Prostate gland (tissue), 2 donors: ENCODE measurements around the gene PLVAP. TPM values are rescaled to one million over a fixed set of nuclear protein-coding genes. Genes with fewer than 3 reads are reported as not detected.

ENCODE experiments used
- DNase-seq: peaks from one replicate; pipeline ENCODE4 v3.0.0-alpha.2; 2019; ENCODE audit warnings: low spot score
- H3K27ac ChIP-seq, 2 donors: fragments of 200-600 bp; sonication (generic); 2 replicates each; pipeline ENCODE4 v1.5.1; 2017 to 2019
- H3K27me3 ChIP-seq: fragments of 200-600 bp; sonication (generic); replicated peaks from 2 replicates; pipeline ENCODE4 v1.5.1; 2019; ENCODE audit not compliant: insufficient read depth
- H3K36me3 ChIP-seq, 2 donors: fragments of 200-600 bp; sonication (generic); 1 replicate in 1 of 2; 2 replicates in 1 of 2; pipeline versions ENCODE4 v1.5.1 to v1.8.1; 2017 to 2019
- H3K4me1 ChIP-seq: fragments of 200-600 bp; sonication (generic); replicated peaks from 2 replicates; pipeline ENCODE4 v1.5.1; 2019
- H3K4me3 ChIP-seq, 2 donors: fragments of 200-600 bp; sonication (generic); 2 replicates each; pipeline ENCODE4 v1.5.1; 2017 to 2019
- H3K9me3 ChIP-seq: fragments of 200-600 bp; sonication (generic); 2 replicates; pipeline ENCODE4 v1.5.1; 2017
- CTCF ChIP-seq, 4 experiments: fragments of 200-600 bp in 2 of 4; fragments of 450-650 bp in 2 of 4; sonication (generic) in 2 of 4; IDR thresholded peaks; 1 replicate in 3 of 4; 2 replicates in 1 of 4; pipeline ENCODE4 v1.5.1; 2016 to 2019; ENCODE audit warnings: antibody characterized with exemption in 4 of 4, mild to moderate bottlenecking in 2 of 4, moderate library complexity in 2 of 4
- POLR2A ChIP-seq: fragments of 450-650 bp; IDR thresholded peaks from one replicate; pipeline ENCODE4 v1.6.1; 2016; ENCODE audit warnings: antibody characterized with exemption, mild to moderate bottlenecking
- POLR2AphosphoS5 ChIP-seq: sonication (generic); formaldehyde crosslinking; IDR thresholded peaks from one replicate; pipeline ENCODE4 v1.6.1; 2017; ENCODE audit warnings: antibody characterized with exemption
- WGBS: methylation state at CpG from one replicate; pipeline ENCODE4 v1.1.5; 2018; 5-methylcytosine and 5-hydroxymethylcytosine counted together
- intact Hi-C: fragments of 100-400 bp; cut with DNase I; formaldehyde crosslinking; loops from one replicate; pipeline ENCODE4 v1.14.2; 2022
- total RNA-seq, 2 donors: library from RNA; depleted of rRNA; stranded (reverse); fragments of >200 nt; gene quantifications; one replicate each; pipeline ENCODE4 v1.1.0, GENCODE V29; 2016

Gene PLVAP
- total RNA-seq, 2 donors from 2014 or later: 33.5 to 35.4 TPM

DNA sequence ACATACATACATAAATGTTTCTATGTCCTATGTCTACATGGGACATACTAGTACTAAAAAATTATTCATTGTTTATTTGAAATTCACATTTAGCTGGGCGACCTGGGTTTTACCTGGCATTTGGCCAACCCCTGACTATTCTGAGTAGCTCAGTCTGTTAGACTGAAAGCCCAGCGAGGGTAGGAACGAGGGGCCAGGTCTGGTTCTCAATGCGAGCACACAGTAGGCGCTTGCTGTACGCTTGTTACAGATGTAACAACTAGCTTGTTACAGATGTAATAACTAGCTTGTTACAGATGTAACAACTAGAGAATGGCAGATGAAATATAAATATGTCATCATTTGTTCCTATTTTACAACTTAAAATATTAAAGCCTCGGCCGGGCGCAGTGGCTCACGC, 41.6 kb downstream of the PLVAP start:
- no peaks in the 10 kb centered on the region for H3K9me3 ChIP-seq
- H3K36me3 ChIP-seq: no peaks in the 10 kb centered on the region
- DNase-seq: no peak
- 59% methylated on average over 10 of the region's 10 CpGs for WGBS
- H3K4me1 ChIP-seq: peaks cover 4% of the 10 kb centered on the region
- TF ChIP-seq POLR2A (no peak), CTCF (IDR thresholded peaks at IDR 0.05) (no peak), POLR2AphosphoS5 (no peak)
- no peaks in the 10 kb centered on the region for H3K27me3 ChIP-seq
- intact Hi-C loops: no loop called here
- H3K27ac ChIP-seq: no peak overlapping the region
- no peak overlapping the region for H3K4me3 ChIP-seq

GRCh38 chr19:17334414-17335409, 42.4 kb downstream of the PLVAP start, which contains the start of gene ANO8:
Gene ANO8, minus strand, starts transcription at chr19:17334855. Its CDS starts 185 bp downstream, at chr19:17334670.
- peak within 1 kb of the TSS; percentile 56 to 59 for H3K4me3 ChIP-seq
- H3K27ac ChIP-seq: peak within 1 kb of the TSS; percentile 59 to 71
- H3K36me3 ChIP-seq: no peaks in the 10 kb centered on the region
- no peaks in the 10 kb centered on the region for H3K9me3 ChIP-seq
- intact Hi-C loops: no loop called here
- peak; percentile 91 for DNase-seq
- H3K27me3 ChIP-seq: no peaks in the 10 kb centered on the region
- peaks cover 4% of the 10 kb centered on the region for H3K4me1 ChIP-seq
- peak; percentile 71 for TF ChIP-seq POLR2A
- TF ChIP-seq CTCF (IDR thresholded peaks at IDR 0.05): no peak
- TF ChIP-seq POLR2AphosphoS5: peak; percentile 89
- 2% methylated on average over 84 of the region's 86 CpGs for WGBS

DNA sequence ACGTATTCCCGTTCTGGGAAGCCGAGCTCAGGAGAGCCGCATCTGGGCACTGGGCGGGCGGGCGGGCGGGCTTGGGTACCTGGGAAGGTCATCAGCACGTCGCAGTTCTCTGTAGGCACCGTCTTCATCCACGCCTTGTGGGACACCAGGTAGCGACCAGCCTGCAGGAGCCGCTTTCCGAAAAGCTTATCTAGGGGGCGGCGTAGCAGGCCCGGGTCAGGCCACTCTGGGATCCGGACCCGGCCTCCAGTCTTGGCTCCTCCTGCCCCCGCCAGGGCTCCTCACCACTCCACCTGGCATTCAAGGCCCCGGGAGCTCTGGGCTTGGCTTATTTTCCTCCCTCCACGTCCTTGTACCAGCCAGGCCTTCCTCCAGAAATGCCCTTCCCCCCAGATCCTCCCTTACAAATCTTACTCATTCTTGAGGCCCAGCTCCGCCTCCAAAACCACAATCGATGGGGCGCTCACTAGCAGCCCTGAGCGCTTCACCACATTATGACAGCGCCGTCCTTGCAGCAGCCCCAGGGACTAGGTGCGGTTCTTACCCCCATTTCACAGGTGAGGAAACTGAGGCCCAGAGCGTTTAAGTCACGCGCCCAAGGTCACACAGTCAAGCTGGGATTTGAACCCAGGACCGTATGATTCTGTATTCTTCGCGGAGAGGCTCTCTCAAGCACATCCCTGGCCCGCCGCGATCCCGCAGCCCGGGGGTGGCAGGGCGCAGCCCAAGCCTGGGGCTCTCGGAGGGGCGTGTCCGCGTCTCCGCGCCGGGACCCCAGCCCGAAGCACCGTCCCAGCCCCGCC, 43.3 kb downstream of the PLVAP start:
- no peaks in the 10 kb centered on the region for H3K27me3 ChIP-seq
- H3K4me3 ChIP-seq: peak overlapping the region; percentile 56 to 59
- peak overlapping the region; percentile 59 to 71 for H3K27ac ChIP-seq
- intact Hi-C loops: no loop called here
- WGBS: 40% methylated on average over 44 of the region's 52 CpGs
- H3K4me1 ChIP-seq: peaks cover 4% of the 10 kb centered on the region
- DNase-seq: no peak
- TF ChIP-seq POLR2AphosphoS5 (no peak), POLR2A (no peak), CTCF (IDR thresholded peaks at IDR 0.05) (no peak)
- no peaks in the 10 kb centered on the region for H3K9me3 ChIP-seq
- no peaks in the 10 kb centered on the region for H3K36me3 ChIP-seq

- Histone ChIP-seq H3K27ac (no peak overlapping the region), H3K36me3 (no peaks in the 10 kb centered on the region), H3K27me3 (no peaks in the 10 kb centered on the region), H3K9me3 (no peaks in the 10 kb centered on the region), H3K4me1 (peaks cover 7% of the 10 kb centered on the region), H3K4me3 (no peak overlapping the region)
- WGBS: 95% methylated on average over 45 of the region's 45 CpGs
- no peak for DNase-seq
- no peak for TF ChIP-seq CTCF (IDR thresholded peaks at IDR 0.05)
- TF ChIP-seq POLR2A: no peak
- no peak for TF ChIP-seq POLR2AphosphoS5
- intact Hi-C loops: no loop called here
Observed at GRCh38 chr19:17332677-17333581, 44.2 kb downstream of the PLVAP start.
